HG02938 (cell line): ENCODE measurements around the gene DCAKD.

Experiments
- ATAC-seq: cut with Tn5 transposase; IDR thresholded peaks from one replicate; pipeline ENCODE4 v1.9.1; 2021; ENCODE audit warnings: mild to moderate bottlenecking, moderate library complexity; ENCODE audit not compliant: unreplicated experiment

DCAKD gene

DNA sequence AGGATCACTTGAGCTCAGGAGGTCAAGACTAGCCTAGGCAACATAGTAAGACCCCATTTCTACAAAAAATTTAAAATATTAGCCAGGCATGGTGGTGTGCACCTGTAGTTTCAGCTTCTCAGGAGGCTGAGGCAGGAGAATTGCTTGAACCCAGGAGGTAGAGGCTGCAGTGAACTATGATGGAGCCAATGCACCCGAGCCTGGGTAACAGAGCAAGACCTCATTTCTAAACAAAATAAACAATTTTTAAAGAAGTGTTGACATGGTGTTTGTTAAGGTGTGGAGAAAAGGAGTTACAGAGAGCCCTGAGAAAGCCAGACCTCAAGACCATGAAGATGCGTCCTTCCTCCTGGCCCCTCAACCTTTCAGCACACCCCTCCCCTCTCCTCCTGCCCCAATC lies 45.7 kb downstream of the DCAKD start:
- ATAC-seq: no peak

DNA sequence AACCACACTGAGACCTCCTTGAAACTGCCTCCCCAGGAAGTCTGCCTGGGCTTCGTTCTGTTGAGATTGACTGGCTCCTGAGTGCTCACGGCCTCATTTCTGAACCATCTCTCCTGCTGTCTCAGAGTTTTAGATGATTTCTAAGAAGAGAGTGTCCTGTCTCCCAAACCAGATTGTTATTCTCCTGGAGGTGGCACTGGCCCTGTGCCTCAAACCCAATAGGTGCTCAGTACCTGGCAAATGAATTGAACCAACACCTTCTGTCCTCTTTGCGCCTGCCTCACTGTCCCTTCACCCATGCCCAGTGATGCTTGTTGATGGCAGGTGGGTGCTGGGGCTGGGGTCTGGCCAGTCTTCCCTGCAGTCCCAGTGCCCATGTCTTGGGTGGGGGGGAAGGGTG lies 47.0 kb downstream of the DCAKD start:
- ATAC-seq: no peak

DNA sequence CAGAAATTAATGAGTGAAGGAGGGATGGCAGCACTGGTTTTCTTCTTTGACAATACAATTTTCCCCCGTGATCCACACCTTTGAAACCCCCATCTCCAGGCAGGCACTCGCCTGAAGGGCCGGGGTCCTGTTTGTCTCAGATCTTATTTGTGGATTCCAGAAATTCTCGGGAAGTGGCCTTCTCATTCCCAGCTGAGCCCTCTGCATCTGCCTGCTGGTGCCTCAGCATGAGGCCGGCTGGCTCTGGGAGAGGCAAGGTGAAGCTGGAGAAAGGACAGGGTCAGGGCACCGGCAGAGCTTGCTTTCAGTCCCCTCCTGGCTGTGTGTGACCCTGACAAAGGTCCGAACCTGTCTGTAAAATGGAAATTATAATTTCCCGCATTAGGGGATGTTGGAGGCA lies 47.6 kb downstream of the DCAKD start:
- no peak for ATAC-seq

DNA sequence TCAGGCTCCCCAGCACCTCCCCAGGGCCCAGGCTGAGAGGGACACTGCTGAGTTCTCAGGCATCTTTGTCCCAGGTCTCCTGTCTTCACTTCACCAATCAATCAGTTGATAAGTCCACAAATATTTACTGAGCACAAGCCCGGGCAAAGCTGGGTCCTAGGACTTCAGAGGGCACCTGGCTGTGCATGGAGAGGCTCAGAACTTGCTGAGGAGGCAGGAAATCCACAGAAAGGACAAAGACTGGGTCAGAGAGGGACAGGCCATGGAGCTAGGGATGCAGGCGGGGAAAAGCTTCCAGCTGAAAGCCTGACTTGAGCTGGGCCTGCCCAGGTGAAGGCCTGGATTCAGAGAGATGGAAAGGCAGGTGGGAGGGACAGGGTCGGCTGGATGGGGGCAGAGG lies 50.1 kb downstream of the DCAKD start:
- ATAC-seq: no peak

DNA sequence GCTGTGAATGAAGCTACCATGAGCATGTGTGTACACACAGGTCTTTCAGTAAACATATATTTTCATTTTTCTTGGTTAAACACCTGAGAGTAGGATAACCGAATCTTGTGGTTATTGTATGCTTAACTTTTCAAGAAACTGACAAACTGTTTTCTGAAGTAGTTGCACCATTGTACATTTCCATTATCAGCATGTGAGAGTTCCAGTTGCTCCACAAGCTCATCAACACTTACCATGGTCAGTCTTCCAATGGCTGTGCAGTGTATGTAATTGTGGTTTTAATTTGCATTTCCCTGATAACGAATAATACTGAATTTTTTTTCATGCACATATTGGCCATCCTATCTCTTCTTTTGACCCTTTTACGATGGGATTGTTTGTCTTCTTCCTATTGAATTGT lies 52.0 kb downstream of the DCAKD start:
- ATAC-seq: no peak

DNA sequence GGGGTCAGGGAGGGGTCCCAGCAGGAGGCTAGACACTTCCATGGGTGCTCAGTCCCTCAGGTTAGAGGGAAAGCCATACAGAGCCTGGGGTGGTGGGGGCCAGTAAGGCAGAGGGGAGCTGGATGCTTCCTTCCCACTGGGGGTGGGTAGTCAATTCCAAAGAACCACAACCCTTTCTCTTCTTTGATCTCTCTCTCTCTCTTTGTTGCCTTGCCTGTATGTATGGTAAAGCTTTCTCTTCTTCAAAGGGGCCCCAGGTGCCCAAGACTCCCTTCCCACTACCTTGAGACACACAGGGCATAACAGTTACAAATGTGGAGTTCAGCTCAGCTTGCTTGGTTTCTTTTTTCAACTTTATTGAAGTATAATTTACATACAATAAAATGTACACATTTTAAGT lies 52.8 kb downstream of the DCAKD start:
- no peak for ATAC-seq

DNA sequence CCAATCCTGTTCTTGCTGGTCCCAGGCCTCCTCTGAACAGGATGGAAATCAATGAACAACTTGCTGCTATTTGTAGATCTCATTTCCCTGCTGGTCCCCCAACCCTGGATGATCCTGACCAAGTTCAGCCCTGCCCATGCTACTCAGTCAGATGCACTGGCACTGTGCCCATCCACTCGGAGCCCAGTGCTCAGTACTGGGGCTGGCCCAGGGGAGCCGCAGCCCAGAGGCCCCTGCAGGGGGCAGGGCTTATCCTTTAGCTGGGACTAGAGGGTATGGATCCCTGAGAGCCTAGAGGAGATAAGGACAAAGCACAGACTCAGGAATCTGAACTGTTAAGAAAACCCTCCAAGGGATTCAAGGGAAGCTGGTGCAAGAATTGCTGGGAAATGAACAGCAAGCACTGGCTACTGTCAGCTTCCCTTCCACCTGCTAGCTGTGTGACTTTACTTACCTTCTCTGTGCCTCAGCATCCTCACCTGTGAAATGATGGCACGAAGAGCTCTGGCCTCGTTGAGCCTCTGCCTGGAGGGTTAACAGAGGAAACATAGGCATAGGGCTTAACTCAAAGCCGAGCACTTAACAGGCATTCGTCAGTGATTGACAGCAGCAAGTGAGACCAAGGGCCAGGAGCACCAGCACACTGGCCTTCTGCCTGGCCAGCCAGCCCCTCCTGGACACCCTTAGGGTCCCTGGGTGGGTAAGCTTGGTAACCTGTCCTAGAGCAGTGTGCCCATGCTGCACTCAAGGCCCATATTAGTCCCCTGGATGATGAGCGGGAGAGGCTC lies 53.5 kb downstream of the DCAKD start:
- ATAC-seq: no peak

DNA sequence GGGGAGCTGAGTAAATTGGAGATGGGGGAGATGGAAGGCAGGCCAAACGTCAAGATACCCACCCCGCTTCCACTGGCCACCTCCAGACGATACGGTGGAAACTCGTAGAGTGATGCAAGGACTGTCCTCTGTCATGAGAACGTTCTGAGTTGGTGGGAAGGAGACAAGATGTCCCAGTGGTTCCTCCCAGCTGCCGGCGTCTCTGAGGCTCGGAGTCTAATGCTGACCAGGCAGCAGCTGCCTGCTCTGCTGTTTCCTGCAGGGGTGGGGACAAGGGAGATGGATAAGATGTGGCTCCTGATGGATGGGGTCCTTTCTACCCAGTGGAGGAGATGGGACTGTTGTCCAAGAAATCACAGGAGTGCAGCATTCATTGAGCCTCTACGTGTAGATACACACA lies 55.1 kb downstream of the DCAKD start:
- ATAC-seq: no peak

DNA sequence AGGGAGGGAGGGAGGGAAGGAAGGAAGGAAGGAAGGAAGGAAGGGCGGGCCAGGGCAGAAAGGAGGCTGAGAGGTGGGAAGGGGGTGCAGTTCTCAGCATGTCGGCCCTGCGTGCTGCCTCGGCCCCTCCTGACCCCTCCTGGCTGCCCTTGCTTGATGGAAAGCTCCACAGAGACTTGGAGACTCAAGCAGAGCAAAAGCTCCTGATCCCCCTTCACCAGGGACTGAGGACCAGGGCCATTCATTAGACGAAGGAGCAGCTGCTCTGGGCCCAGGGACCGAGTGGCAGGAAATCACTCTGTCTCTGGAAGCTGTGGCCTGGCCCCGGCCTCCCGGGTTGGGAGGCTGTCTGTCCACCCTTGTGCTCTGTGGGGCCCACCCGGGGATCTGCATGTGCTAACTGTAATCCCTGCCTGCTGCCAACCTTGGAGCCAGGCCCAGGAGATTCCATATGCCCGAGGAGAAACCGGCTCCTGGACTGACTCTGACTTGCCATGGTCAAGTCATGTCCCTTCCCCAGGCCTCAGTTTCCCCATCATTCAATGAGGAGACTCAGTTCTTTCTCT lies 55.9 kb downstream of the DCAKD start:
- no peak for ATAC-seq

DNA sequence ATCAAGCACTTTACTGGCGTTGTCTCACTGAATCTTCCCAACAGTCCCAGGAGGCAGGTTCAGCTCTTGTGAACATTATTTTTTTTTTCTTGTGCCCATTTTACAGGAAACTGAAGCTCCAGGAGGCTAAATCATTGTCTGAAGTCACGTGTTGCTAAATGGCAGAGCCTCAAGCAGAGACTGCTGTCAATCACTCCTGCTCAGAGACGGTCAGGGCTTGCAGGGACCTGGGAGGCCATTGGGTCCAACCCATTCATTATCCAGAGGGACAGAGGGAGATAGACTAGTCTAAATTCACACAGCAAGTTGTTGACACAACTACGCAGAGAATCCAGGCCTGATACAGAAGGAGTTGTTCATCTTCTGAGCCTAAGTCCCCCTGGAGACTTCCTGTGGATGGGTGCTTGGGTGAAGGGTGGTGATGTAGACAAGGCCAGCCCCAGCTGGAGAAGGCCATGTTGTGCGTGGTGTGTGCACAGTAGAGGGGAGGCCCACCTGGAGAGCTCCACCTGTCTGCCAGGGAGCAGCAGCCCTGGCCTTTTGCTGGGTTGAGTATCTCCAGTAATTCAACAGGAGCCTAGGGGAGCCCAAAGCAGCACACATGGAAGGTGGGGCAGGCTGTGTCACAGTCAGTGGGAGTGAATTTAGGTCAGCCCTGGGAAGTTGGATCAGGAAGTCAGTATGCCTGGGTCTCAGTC lies 59.0 kb downstream of the DCAKD start:
- ATAC-seq: no peak

DNA sequence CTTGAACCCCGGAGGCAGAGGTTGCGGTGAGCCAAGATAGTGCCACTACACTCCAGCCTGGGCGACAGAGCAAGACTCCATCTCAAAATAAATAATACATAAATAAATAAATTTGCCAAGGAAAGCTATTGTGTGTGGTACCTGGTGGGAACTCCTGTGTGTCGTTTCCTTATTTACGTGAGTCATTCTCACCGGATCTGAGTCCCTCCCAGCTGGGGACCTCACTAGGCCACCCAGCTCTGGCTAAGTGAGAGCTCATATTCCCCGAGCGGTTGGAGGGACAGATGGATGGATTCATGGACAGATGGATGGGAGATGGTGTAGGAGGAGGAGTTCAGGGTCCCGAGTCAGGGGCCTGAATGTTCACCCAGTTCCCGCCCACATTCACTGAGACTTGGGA lies 60.4 kb downstream of the DCAKD start:
- no peak for ATAC-seq

DNA sequence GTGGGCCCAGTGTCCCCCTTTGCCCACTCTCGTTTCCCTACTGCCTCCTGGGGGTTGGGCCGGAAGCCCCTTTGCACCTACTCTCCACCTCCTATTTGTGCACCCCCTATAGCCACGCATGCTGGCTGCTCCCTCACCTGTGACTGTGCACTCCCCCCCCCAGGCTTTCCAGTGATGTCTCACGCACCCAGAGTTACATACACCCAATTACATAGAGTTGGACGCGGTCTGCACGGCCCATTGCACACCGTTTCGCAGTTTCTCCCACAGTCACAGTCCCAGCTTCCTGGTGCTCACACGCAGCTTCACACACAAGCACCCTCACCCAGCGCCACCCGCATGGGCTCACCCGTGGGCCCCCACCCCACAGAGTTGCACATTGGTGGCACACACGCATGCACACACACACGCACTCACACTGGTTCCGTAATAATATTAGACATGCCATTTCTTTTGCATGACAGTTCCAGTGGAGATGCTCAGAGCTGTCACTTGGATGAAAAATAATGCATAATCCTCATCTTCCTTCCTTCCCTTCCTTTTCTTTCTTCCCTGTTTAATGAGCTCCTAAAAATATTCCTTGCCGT lies 61.8 kb downstream of the DCAKD start:
- no peak for ATAC-seq

DNA sequence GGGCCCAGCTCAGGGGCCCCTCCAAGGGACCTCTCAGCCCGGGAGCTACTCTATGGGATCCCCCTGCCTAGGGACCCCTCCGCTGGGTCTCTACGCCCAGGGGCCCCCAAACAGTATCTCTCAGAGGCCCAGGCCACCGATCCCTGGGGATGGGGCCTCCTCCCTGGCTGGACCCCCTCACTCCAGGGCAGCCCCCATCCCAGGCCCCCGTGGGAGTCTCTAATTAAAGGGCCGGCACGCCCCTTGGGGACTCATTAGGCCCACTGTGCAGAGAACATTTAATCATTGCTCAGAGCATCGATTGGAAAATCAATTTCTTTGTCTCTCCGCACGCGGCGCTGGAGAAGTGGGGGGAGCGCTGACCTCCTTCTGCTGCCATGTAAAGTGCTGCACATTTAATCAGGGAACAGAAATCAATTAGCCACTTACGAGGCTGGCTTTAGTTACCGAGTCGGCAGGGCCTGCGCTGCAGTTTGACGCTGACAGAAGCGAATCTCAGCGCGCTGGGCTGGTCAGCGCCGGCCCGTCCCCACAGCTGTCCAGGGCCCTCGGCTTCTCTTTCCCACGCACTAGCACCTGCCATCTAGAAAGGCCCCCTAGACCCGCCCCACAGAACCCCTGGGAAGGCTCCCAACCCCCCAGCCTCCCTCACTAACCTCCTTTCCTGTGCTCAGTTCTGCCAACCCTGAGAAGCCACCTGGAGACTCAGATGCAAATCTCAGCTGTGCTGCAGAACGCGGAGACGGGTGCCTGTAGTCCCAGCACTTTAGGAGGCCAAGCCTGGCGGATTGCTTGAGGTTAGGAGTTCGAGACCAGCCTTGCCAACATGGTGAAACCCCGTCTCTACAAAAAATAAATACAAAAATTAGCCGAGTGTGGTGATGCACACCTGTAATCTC lies 63.1 kb downstream of the DCAKD start:
- ATAC-seq: no peak

DNA sequence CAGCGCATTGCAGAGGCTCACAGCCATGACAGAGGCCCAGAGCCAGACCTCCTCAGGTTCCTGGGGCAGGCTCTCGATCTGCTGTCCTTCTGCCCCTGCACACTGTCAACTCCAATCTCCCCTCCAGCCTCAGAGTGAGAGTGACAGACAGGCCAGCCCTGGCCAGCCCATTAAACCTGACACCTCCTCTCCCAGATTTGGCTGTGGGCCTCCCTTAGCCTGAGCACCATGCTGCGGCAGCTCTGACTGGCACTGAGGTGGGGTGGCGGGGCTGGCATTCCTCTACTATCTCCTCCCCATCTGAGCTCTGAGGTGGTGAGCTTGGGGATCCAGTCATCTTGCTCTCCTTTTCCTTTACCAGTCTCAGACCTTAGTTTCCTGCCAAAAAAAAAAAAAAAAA lies 67.9 kb downstream of the DCAKD start:
- no peak for ATAC-seq

DNA sequence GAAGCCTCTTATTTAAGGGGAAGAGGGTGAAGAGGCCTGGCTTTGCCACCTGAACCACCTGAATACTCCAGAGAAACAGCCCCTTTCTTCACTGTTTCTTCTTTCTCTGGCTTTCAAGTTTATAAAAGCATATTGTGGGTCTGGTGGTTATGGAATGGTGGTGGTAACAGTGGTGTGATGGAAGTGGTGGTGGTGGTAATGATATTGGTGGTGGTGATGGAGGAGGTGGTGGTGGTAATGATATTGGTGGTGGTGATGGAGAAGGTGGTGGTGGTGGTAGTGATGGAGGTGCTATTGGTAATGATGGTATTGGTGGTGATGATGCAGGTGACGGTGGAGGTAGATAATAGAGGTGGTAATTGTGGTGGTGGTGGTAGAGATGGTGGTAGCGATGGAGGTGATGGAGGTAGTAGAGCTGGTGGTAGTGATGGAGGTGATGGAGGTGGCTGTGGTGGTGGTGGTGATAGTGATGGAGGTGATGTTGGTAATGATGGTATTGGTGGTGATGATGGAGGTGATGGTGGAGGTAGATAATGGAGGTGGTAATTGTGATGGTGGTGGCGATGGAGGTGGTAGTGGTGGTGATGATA lies 69.2 kb downstream of the DCAKD start:
- no peak for ATAC-seq

DNA sequence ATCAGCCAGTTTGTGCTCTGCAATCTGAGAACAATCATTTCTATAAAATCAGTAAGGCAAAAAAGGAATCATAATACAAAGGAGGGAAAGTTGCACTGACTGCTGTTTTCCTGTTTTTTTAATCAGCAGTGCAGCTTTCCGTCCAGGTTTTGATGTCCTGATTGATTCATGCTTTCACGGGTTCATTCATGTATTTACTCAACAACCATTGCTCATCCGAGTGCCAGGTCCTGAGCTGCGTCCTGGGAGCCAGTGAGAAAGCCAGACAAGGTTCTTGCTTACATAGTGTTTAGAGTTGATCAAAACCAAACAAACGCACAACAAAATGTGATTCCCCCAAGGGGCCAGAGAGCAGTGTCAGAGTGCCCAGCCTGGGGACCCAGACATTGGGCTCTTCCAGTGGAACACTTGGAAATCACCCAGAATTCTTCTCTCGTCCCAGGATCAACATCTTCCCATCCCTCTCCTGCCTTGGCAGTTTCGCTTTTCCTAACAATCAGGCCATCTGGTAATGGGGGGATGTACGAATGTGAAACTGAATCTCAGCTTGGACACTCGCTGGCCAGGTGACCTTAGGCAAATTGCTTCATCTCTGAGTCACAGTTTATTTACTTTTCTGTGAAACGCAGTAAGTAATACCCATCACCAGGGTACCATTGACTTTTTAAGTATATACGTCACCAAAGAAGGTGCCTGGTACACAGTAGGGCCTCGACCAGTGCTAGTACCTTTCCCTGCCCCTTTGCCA lies 70.0 kb downstream of the DCAKD start:
- ATAC-seq: no peak

DNA sequence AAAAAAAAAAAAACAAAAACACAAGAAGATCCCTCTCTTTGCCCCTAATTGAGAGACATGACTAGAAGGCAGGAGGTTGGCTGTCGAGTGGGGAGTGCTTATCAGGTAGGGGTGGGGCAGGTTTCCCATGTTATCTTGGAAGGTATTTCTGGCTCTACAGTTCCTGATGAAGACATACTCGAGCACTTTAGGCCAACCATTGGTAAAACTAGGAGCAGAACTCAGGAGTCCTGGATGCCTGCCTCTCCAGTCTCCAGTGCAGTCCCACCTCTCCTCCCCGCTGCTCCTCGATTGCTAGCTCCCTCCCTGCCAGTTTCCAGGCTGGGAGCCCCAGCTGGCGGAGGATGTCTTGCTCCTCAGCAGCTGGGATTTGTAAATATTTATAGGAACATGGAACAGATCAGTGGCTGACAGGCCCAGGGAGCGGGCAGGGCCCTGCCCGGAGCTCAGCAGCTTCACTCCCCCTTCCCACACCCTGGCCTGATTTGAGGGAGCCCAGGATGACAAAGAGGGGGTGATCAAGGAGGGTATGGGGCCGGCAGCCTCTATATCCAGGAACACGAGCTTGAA lies 71.9 kb downstream of the DCAKD start:
- ATAC-seq: no peak

DNA sequence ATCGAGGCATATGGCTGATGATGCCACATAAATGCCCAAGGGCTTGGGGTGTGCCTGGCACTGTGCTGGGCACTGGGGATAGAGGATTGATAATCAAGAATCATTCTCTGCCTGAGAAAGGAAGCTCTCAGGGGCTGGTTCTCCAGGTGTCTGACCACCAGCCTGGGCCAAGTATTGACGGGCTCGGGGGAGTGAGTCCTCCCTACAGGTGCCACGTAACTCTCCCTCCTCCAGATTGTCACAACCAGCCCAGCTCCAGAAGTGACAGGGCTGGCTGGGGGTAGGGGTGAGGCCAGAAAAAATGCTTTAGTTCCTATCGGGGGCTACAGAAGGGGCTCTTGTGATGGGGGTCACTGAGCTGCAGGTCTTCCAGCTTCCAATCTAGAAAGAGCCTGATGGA lies 72.6 kb downstream of the DCAKD start:
- no peak for ATAC-seq

DNA sequence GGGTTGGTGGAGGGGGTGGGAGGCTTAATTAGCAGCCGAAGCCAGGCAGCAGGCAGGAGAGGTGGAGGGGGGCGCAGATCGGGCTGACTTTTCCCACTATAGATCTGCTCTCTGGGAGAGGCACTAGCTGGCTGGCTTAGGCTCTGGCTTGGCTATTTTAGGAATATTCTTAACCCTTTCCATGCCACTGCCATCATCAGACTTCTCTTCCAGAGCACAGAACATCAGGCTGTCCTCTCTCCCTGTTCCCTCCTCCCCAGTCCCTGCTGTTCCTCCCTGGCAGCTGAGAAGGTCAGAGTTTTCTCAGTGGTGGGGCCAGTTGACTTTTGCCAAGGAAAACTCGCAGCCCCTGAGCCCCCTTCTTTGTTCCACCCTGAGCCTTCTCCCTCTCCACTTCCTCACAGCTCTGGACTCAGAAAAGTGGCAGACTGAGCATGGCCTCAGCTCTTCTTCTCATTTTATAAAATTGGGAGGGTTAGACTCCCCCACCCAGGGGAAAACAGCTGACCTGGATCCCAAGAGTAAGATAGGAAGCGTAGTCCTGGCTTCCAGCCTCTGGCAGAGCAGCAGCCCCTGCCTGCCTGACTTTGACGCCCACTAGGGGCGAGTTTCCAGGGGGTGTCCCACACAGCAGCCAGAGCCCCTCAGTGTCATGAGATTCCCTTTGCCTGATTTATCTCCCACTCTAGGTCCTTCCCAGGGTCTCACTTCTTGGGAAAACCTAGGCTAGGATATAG lies 73.5 kb downstream of the DCAKD start:
- no peak for ATAC-seq
